Left colon (tissue), 2 donors: Measurements from ENCODE around the gene RAD51C. TPM values are rescaled to one million over a fixed set of nuclear protein-coding genes. Genes with fewer than 3 reads are reported as not detected.
"Not testable (repeated sequence)": the region's sequence is repeated elsewhere in the genome, so short reads cannot be mapped to it uniquely, and the experiment has no call there.

Experiments
- ATAC-seq: fragments of 200-7000 bp; cut with Tn5 transposase; one replicate; pipeline ENCODE4 v1.9.1; 2020; ENCODE audit warnings: mild to moderate bottlenecking, moderate library complexity
- DNase-seq, 2 donors: peaks; one replicate each; pipeline ENCODE4 v3.0.0-alpha.2; 2020
- intact Hi-C, 2 donors: fragments of 100-400 bp; cut with DNase I in 1 of 2; cut with micrococcal nuclease in 1 of 2; formaldehyde crosslinking; loops; one replicate each; pipeline versions ENCODE4 v1.11.2 to v1.14.0; 2022; cut with DNase I, micrococcal nuclease
- long read RNA-seq: library from polyadenylated mRNA; unstranded; transcript quantifications from one replicate; pipeline ENCODE4 v2.0.0, GENCODE V29; 2021
- total RNA-seq, 2 donors: library from RNA; stranded (reverse); fragmentation: NEBNext Ultra II Directional; extraction: Animal tissue kit (Norgen Biotek cat#: 25700); gene quantifications; one replicate each; pipeline ENCODE4 v1.2.1, GENCODE V29; 2021
- donor health status: DM: no; HTN: no; CAD: no.
- donor health status: DM: yes; HTN: yes; CAD: no.

RAD51C gene
- total RNA-seq, result 1 to 10 TPM; 7.6 to 8.1 TPM
- long read RNA-seq, partial matches to known transcripts, result 0 of 6 reads
- long read RNA-seq, other reads (novel, unspliced or antisense), result 2 of 6 reads

DNA sequence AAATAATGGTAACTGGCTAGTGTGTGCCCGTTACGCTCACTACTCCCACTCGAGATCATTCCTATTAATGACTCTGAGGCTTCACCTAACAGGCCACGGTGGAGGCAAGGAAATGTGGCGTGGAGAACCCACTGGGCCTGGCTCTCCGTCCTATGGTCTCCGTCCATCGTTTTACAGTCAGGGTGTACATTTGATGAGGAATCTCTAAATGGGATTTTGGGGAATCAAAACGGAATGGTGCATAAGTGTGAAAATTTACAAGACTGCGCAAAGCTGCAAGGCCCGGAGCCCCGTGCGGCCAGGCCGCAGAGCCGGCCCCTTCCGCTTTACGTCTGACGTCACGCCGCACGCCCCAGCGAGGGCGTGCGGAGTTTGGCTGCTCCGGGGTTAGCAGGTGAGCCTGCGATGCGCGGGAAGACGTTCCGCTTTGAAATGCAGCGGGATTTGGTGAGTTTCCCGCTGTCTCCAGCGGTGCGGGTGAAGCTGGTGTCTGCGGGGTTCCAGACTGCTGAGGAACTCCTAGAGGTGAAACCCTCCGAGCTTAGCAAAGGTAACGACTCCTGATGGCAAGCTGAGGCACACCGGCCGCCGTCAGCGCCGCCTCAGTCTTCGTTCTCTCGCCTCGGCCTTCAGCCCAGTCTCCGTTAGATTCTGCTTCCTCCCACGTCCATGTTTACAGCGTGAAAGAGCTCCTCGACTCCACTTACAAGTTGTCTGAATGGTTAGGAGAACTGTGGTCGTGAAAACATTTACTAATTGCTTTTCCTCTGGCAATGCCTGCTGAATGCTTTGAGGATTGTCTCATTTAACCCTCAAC, at the start of gene RAD51C:
TSS of gene RAD51C (plus strand) at position 364 of the 817 bp plus-strand sequence. CDS start at position 406, 42 bp downstream.
- peak; percentile 100 for ATAC-seq
- intact Hi-C loops, result loop anchor here in 1 of 2 donors (10.0 kb wide), 1 partner anchor 178 kb away; the partner anchor contains the start of gene MTMR4

DNA sequence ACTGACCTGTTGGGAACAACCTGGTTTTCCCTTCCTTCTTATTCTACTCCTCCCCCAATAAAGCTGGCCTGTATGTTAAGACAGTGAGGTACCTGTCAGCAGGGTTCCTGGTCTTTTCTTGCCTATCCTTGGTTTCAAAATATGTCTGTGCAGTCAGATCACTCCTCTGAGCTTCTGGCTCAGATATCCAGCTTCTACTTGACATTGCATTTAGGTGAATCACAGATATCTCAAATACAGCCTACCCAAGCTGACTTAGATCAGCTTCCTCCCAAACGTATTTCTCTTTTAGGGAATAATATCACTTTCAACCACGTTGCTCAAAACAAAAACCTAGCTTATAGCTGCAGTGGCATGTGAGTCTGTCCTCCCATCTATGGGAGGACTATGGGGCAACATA, 49.3 kb upstream of the RAD51C start:
- ATAC-seq (no peak), DNase-seq (no peak)
- intact Hi-C loops, result no loop called here

More for the DNA sequence above, at the start of gene RAD51C:
- DNase-seq, result peak; percentile 82 to 90

DNA sequence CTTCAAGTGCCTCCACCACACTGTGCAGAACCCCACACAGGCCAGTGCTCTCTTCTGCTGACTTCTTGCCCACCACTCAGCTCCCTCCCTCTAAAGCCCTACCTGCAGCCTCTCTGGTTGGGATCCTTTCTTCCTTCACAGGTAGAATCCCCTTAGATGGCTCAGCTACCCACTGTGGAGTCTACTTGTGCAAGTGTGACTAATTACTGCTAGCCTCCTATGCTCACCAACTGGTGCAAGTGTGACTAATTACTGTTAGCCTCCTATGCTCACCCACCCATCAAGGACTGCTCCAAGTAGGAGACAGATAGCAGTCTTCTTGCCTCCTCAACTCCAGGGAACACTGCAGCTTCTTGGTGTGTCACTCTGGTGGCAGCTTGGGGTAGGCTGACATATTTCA, 44.2 kb upstream of the RAD51C start:
- DNase-seq (no peak), ATAC-seq (no peak)
- intact Hi-C loops, result no loop called here

DNA sequence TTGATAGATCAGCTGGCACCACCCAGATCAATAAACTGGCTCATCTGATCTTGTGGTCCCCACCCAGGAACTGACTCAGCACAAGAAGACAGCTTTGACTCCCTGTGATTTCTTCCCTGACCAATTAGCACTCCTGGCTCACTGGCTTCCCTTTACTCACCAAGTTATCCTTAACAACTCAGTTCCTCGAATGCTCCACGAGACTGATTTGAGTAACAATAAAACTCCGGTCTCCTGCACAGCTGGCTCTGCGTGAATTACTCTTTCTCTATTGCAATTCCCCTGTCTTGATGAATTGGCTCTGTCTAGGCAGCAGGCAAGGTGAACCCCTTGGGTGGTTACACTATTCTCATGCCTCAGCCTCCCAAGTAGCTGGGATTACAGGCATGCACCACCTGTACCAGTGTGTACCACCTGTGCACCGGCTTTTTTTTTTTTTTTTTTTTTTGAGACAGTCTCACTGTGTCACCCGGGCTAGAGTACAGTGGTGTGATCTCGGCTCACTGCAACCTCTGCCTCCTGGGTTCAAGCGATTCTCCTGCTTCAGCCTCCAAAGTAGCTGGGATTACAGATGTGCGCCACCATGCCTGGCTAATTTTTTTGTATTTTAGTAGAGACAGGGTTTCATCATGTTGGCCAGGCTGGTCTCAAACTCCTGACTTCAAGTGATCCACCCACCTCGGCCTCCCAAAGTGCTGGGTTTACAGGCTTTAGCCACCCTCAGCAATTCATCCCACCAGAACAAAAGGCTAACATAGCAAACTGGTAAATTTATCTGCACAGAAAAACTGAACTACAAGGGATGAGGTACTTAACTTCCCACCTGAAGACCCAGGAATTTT, 34.2 kb upstream of the RAD51C start:
- DNase-seq, ATAC-seq, intact Hi-C loops: not testable (repeated sequence)

DNA sequence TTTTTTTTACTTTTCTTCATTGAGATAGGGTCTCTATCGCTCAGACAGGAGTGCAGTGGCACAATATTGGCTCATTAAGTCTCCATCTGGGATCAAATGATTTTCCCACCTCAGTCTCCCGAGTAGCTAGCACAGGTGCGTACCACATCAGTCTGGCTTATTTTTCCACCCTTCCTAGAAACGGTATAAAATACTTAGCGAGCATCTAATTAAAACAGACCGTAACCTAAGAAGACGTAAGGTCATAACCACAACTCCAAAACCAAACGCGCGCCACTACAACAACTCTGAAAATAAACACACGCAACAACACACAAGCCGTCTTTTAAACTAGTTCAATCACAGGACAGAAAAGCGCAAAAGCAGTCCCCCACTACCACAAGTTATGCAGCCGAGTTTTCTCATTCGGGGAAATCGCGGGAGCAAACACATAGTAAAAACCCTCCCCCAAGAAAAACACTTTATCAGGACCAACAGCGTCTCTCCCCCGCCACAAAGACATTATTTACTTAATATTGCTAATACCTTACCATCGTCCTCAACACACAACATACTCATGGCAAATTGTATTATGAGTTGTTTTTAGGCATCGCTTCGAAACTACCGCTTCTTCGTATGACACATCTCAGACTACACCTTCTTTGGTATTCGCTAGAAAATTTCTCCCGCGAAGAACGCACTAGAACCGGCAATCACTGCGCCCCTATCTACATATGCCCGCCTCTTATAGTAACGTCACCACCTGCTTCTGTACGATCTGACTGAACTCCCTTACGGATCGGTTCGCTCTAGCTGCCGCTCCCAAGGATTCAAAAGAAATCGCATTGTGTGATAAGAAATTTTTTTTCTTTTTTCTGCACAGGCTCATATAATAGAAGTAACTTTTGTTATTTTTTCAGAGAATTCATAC, 33.3 kb upstream of the RAD51C start:
- DNase-seq (peak; percentile 68 to 73), ATAC-seq (peak; percentile 97)
- intact Hi-C loops, result no loop called here

DNA sequence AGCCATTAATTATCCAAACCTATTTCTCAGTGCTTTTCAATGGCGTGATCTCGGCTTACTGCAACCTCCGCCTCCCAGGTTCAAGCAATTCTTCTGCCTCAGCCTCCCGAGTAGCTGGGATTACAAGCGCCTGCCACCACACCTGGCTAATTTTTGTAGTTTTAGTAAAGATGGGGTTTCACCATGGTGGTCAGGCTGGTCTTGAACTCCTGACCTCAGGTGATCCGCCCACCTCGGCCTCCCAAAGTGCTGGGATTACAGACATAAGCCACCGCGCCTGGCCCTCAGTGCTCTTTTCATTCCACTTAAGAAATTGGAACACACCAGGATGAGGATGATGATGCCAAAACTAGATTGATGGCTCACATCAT, 32.7 kb upstream of the RAD51C start:
- intact Hi-C loops, DNase-seq: not testable (repeated sequence)
- ATAC-seq, result peak; percentile 11

DNA sequence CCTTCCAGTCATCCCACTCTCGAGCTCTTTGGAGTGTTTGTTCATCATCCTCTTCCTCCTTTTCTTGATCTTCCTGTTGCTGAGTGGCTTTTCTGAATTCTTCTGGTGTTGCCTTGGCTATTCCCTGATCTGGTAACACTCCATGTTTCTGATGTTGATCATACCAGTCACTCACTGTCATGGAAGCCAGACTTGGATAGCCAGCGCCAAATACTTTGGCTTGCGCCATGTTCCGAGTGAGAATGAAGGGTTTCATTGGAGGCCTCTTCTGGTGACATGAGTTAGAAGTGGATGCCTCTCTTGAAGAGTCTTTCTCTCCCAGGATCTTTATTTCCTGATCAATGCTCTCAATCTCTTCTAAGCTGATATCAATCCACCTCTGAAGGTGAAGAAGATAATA, 31.8 kb upstream of the RAD51C start:
- intact Hi-C loops, result no loop called here
- DNase-seq, result no peak
- no peak for ATAC-seq

DNA sequence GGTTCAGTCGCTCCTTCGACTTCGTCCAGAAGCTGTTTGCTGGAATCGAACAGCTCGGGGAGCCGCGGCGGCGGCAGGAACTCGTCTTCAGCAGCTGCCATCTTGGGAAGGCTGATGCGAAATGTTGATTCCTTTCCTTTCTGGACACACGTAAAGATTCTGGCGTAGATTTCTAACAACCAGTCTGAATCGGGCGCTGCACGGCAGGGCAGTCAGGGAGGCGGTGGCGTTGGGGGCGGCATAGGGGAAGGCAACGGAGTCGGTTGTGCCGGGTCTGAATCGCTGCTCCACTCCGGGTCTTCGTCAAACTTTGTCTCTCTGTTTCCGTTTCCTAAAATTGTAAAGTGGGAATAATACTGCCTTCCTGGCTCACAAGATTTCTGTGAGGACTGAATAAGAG, 30.9 kb upstream of the RAD51C start:
- intact Hi-C loops, result no loop called here
- no peak for DNase-seq
- ATAC-seq, result no peak

DNA sequence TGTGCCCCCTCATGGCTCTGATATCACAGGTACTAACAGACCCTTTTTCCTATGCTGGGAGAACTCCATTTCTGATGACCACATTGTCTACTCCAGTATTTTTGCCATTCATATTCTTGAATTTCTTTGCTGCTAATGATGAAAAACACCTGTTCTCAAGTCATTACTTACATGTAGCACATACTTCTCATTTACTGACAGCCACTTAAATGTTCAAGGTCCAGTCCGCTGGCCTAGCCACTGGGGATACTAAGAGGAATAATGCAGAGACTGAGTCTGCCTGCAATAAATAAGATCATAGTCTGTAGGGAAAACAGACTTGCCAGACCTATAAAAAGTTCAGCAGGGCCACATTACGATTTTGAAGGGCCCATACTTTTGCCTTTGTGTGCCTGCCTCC, 28.1 kb upstream of the RAD51C start:
- intact Hi-C loops, result no loop called here
- DNase-seq, result no peak
- no peak for ATAC-seq

DNA sequence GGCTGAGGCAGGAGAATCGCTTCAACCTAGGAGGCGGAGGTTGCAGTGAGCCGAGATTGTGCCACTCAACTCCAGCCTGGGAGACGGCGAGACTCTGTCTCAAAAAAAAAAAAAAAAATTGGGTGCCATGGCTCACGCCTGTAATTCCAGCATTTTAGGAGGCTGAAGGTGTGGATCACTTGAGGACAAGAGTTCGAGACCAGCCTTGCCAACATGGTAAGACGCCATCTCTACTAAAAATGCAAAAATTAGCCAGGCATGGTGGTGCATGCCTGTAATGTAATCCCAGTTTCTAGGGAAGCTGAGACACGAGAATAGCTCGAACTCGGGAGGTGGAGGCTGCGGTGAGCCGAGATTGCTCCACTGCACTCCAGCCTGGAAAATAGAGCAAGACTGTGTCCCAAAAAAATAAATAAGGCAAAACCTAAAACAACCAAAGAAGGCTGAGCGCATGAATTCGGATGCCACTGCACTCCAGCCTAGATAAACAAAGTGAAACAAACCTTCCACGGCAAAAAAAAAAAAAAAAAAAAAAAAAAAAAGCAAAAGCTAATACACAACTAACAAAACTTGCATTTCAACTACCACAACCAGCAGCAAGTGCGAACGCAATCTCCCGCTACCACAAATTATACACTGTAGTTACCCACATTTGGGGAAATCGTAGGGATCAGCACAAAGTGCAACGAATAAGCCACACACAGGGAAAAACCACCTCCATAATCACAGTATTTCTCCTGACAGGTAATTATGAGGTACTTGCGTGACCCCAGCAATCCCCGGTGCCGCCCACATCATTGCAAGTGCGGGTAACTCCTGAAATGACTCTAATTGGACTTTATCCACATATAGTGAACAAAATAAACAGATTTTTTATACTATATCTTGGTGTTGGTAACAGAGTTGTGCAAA, 26.2 kb upstream of the RAD51C start:
- peak; percentile 40 for ATAC-seq
- intact Hi-C loops, result no loop called here
- DNase-seq, result no peak

DNA sequence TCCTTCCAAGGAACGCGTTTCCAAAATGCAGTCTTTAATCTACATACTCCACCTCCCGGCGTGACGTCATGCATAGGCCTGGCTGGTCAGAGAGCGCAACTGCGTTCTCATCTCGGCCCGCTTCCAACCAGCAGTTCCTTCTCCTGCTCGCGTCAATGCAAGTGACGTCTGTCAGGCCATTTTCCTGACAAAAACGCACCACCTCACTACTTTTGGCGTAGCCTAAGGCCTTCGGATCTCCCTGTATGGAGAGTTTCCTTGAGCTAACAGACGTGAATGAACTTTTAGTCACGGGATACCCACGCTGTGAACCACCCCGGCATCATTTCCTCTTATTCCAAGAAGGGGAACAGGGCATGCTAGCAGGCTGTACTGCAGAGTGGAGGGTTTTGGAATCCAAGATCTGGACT, 25.5 kb upstream of the RAD51C start:
- intact Hi-C loops, result no loop called here
- ATAC-seq (peak; percentile 95), DNase-seq (peak; percentile 87)

DNA sequence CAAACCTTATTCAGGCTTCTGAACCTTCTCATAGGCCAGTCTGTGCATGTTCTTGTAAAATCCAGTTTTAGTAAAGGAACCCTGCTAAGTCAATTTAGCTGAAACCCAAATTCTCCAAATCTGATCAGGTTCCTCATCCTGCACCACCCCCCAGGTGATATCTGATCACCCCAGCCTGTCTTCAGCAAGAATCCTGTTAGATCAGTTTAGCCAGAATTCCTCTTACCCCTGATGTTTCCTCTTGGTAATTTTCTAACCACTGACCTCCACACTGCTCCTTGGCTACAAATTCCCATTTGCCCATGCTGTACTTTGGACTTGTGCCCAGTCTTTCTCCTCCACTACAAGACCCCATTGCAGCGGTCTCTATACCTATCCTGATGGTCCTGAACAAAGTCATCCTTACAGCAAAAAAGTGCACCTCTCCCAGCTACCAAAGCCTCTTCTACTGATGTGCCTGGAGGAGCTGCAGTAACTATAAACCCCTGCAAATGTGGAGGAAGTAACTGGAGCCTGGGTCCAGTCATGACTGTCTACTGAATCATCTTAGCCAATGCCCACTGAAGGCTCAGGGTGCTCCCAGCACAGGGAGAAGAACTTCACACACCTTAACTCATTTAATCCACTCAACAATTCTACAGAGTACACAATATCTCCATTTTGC, 24.3 kb upstream of the RAD51C start:
- ATAC-seq (no peak), DNase-seq (no peak)
- intact Hi-C loops, result no loop called here

DNA sequence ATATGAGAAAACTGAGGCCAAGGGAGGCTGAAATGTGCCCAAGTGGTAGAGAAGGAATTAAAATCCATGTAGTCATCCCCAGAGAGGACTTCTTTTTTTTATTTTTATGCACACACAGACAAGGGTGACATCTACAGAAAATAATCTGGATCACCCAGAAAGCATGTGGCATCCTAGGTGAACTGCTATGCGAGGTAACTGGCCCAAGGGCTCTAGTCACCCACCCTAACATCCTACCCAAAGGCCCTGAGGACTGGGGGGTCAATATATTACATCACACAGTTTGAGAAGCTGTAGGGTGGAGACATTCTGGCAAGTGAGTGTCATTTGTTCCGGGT, 23.8 kb upstream of the RAD51C start:
- intact Hi-C loops, result no loop called here
- no peak for ATAC-seq

DNA sequence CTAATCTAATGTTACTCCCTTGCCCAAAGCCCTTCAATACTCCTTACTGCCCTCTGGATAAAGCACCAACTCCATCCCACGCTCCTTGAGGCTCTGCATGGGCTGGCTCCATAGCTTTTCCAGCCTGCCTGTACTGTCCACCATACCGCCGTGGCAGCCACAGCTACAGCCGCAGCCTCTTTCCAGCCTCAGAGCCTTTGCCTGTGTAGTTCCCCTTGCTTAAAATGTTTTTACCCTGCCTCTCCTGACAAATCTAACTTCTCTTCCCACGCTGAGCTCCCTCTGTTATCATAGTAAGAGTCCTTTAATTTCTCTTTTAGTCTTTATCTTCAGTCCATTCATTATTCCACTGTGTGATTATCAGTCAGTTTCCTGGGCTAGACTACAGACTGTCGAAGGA, 22.5 kb upstream of the RAD51C start:
- ATAC-seq (no peak), DNase-seq (no peak)
- intact Hi-C loops, result no loop called here

More for the DNA sequence above, 23.8 kb upstream of the RAD51C start:
- no peak for DNase-seq

DNA sequence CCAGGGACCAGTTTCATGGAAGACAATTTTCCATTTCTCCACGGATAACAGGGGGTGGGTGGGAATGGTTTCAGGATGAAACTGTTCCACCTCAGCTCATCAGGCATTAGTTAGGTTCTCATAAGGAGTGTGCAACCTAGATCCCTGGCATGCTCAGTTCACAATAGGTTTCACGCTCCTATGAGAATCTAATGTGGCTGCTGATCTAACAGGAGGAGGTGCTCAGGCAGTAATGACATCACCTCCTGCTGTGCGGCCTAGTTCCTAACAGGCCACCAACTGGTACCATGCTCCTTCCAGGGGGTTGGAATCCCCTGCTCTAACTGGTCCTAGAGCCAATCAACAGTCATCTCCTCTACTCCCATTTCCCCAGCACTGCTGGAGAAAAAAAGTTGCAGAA, 20.4 kb upstream of the RAD51C start:
- intact Hi-C loops, result no loop called here
- DNase-seq, result no peak
- ATAC-seq, result no peak

DNA sequence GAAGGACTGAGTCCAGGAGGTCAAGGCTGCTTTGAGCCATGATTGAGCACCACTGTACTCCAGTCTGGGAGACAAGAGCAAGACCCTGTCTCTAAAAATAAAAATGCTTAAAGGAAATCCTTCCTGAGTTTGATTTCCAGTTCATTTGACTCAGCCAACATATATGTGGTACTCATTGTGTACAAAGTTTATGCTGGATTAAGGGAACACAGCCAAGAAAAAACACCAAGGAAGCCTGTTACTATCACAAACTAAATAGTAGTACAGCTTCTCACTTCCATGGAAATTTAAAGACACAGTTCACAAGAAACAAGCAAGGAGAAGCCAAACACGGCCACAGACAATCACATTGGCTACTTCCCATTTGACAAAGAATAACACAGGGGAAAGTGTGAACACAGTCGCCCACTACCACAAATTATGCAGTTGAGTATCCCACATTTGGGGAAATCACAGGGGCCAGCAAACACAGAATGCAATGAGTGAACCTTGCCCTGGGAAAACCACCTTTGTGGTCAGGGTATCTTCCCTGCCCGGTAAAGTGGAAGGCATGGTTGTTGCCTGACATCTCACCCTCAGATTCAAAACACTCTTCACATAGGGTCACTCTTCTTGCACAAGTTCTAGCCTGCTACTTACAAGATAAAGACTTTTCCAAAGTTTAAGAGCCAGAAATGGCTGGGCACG, 15.1 kb upstream of the RAD51C start:
- ATAC-seq, result no peak
- no peak for DNase-seq
- intact Hi-C loops, result no loop called here

DNA sequence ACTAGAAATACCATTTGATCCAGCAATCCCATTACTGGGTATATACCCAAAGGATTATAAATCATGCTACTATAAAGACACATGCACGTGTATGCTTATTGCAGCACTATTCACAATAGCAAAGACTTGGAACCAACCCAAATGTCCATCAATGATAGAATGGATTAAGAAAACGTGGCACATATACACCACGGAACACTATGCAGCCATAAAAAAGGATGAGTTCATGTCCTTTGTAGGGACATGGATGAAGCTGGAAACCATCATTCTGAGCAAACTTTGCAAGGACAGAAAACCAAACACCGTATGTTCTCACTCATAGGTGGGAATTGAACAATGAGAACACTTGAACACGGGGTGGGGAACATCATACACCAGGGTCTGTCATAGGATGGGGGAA, 14.1 kb upstream of the RAD51C start:
- ATAC-seq, DNase-seq, intact Hi-C loops: not testable (repeated sequence)
